A673 (cell line): ENCODE data around the gene SMARCD2. TPM values are rescaled to one million over a fixed set of nuclear protein-coding genes. Genes with fewer than 3 reads are reported as not detected.

Source experiments
- BruUV-seq: library from RNA; stranded (reverse); fragments of 400-500 nt; replicated peaks from 2 replicates; lab custom pipeline; 2021; lab: Mats Ljungman, UMichigan
- CTCF ChIA-PET: fragments of 300-600 bp; sonication (Branson Sonifier 250); formaldehyde crosslinking; loops from one replicate; lab custom pipeline; 2022; ENCODE audit warnings: antibody characterized with exemption; lab: Charles Lee
- POLR2A ChIA-PET: fragments of 300-600 bp; sonication (Branson Sonifier 250); formaldehyde crosslinking; loops from one replicate; lab custom pipeline; 2022; ENCODE audit warnings: antibody characterized with exemption; ENCODE audit not compliant: low non-redundant PET; lab: Charles Lee
- DNase-seq: peaks from one replicate; pipeline ENCODE4 v3.0.0-alpha.2; 2015; ENCODE audit warnings: low spot score
- H3K27ac ChIP-seq: fragments of 200-600 bp; sonication (generic); 2 replicates; pipeline ENCODE4 v1.5.1; 2016; ENCODE audit warnings: mixed run types, low read depth, mild to moderate bottlenecking, mixed read lengths, antibody characterized with exemption, low read length; ENCODE audit not compliant: poor library complexity, severe bottlenecking
- H3K27me3 ChIP-seq: fragments of 200-600 bp; sonication (generic); replicated peaks from 2 replicates; pipeline ENCODE4 v1.6.1; 2017; ENCODE audit warnings: mixed run types, low read depth, mild to moderate bottlenecking, mixed read lengths, antibody characterized with exemption, low read length; ENCODE audit not compliant: insufficient read depth, poor library complexity
- H3K36me3 ChIP-seq: fragments of 200-600 bp; sonication (generic); 2 replicates; pipeline ENCODE4 v1.6.1; 2016; ENCODE audit warnings: mixed run types, mild to moderate bottlenecking, mixed read lengths, antibody characterized with exemption, low read length; ENCODE audit not compliant: insufficient read depth, poor library complexity, severe bottlenecking
- H3K4me1 ChIP-seq: fragments of 200-600 bp; sonication (generic); 2 replicates; pipeline ENCODE4 v1.6.1; 2017; ENCODE audit warnings: mixed run types, mild to moderate bottlenecking, mixed read lengths, antibody characterized with exemption, low read length; ENCODE audit not compliant: insufficient read depth, poor library complexity, severe bottlenecking
- H3K4me3 ChIP-seq: fragments of 200-600 bp; sonication (generic); 2 replicates; pipeline ENCODE4 v1.5.1; 2016; ENCODE audit warnings: low read depth, mixed run types, mild to moderate bottlenecking, mixed read lengths, low read length; ENCODE audit not compliant: poor library complexity, severe bottlenecking
- H3K9me3 ChIP-seq: fragments of 200-600 bp; sonication (generic); 2 replicates; pipeline ENCODE4 v1.6.1; 2016; ENCODE audit warnings: mixed run types, low read depth, mild to moderate bottlenecking, mixed read lengths, antibody characterized with exemption, low read length; ENCODE audit not compliant: poor library complexity, severe bottlenecking
- EZH2 ChIP-seq: fragments of 200-600 bp; sonication (generic); IDR thresholded peaks from 2 replicates; pipeline ENCODE4 v1.6.1; 2017; ENCODE audit warnings: borderline replicate concordance, low read depth, mild to moderate bottlenecking, mixed read lengths, antibody characterized with exemption, low read length; ENCODE audit not compliant: poor library complexity, severe bottlenecking
- intact Hi-C: fragments of 100-400 bp; cut with micrococcal nuclease; formaldehyde crosslinking; loops from one replicate; pipeline ENCODE4 v1.10.0; 2022; ENCODE audit not compliant: unreplicated experiment
- total RNA-seq: library from RNA; stranded (reverse); gene quantifications from 2 replicates; pipeline ENCODE4 v1.2.3, GENCODE V29; 2021
- TF ChIP-seq, protein P1 (sequence below): fragments of 300-800, 200-600 bp; sonication (generic); conservative IDR thresholded peaks from 2 replicates; pipeline ENCODE4 v1.5.1; 2017; ENCODE audit warnings: low read depth, mild to moderate bottlenecking, antibody characterized with exemption, low read length, moderate library complexity, mixed read lengths

Gene SMARCD2
- total RNA-seq, 1 experiment from 2014 or later, result 71.9 TPM

GRCh38 chr17:63838631-63839171, 3.8 kb downstream of the SMARCD2 start:
- CTCF ChIA-PET, result interaction anchor here (0.5 kb wide), 1 partner anchor 493 kb away, joined by 3 read pairs; no protein-coding TSS in a partner anchor
- no peak for TF ChIP-seq EZH2
- TF ChIP-seq, protein P1, sequence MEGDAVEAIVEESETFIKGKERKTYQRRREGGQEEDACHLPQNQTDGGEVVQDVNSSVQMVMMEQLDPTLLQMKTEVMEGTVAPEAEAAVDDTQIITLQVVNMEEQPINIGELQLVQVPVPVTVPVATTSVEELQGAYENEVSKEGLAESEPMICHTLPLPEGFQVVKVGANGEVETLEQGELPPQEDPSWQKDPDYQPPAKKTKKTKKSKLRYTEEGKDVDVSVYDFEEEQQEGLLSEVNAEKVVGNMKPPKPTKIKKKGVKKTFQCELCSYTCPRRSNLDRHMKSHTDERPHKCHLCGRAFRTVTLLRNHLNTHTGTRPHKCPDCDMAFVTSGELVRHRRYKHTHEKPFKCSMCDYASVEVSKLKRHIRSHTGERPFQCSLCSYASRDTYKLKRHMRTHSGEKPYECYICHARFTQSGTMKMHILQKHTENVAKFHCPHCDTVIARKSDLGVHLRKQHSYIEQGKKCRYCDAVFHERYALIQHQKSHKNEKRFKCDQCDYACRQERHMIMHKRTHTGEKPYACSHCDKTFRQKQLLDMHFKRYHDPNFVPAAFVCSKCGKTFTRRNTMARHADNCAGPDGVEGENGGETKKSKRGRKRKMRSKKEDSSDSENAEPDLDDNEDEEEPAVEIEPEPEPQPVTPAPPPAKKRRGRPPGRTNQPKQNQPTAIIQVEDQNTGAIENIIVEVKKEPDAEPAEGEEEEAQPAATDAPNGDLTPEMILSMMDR, result no peak
- H3K4me1 ChIP-seq, result peaks cover 49% of the 10 kb centered on the region
- POLR2A ChIA-PET, result interaction anchor here (0.6 kb wide), 2 partner anchors 122 to 126 kb away, joined by 3 to 11 read pairs; no protein-coding TSS in a partner anchor
- DNase-seq, result peak; percentile 88
- peak overlapping the region; percentile 6 for H3K4me3 ChIP-seq
- H3K9me3 ChIP-seq, result no peaks in the 10 kb centered on the region
- BruUV-seq, result no TSS peak
- H3K27me3 ChIP-seq, result no peaks in the 10 kb centered on the region
- intact Hi-C loops, result no loop called here
- peak overlapping the region; percentile 92 for H3K27ac ChIP-seq
- H3K36me3 ChIP-seq, result peaks cover 31% of the 10 kb centered on the region

GRCh38 chr17:63837962-63838600, 4.4 kb downstream of the SMARCD2 start:
- Histone ChIP-seq H3K4me1 (peaks cover 49% of the 10 kb centered on the region), H3K27ac (peak overlapping the region; percentile 92), H3K4me3 (peak overlapping the region; percentile 6), H3K27me3 (no peaks in the 10 kb centered on the region), H3K36me3 (peaks cover 37% of the 10 kb centered on the region), H3K9me3 (no peaks in the 10 kb centered on the region)
- intact Hi-C loops, result no loop called here
- TF ChIP-seq, protein P1, result no peak
- TF ChIP-seq EZH2, result no peak
- ChIA-PET POLR2A (interaction anchor here (0.6 kb wide), 2 partner anchors 121 to 126 kb away, joined by 3 to 11 read pairs; no protein-coding TSS in a partner anchor), CTCF (interaction anchor here (0.5 kb wide), 1 partner anchor 492 kb away, joined by 3 read pairs; no protein-coding TSS in a partner anchor)
- no peak for DNase-seq
- no TSS peak for BruUV-seq

DNA sequence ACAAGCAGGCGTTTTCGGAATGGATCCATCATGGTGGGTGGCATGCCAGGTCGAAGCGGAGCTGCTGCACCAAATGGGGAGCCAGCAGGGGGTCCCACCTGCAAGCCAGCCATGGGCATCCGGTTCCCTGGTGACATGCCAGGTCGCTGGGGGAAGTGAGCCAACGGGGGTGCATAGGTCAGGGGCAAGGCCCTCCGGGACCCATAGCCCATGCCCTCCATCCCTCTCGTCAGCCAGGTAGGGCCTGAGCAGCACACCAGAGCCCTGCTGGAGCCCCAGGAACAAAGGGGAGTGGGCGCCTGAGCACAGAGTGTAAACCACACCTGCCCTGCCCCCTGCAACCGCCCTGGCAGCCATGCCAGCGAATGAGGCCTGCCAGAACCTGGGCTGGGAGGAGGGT, 5.0 kb downstream of the SMARCD2 start:
- no TSS peak for BruUV-seq
- H3K27me3 ChIP-seq, result no peaks in the 10 kb centered on the region
- POLR2A ChIA-PET, result no interaction called here
- intact Hi-C loops, result no loop called here
- no peaks in the 10 kb centered on the region for H3K9me3 ChIP-seq
- CTCF ChIA-PET, result no interaction called here
- H3K27ac ChIP-seq, result peak overlapping the region; percentile 92
- TF ChIP-seq, protein P1, result no peak
- TF ChIP-seq EZH2, result no peak
- H3K36me3 ChIP-seq, result peaks cover 43% of the 10 kb centered on the region
- H3K4me3 ChIP-seq, result no peak overlapping the region
- H3K4me1 ChIP-seq, result peaks cover 49% of the 10 kb centered on the region
- no peak for DNase-seq
